ENCODE results near the gene P2RY12. TPM values are rescaled to one million over a fixed set of nuclear protein-coding genes. Genes with fewer than 3 reads are reported as not detected.

Gene P2RY12
- polyA plus RNA-seq, 1 donor from 2014 or later, result not detected

- no peak overlapping the region for H3K4me2 ChIP-seq (ENCODE audit: low read length)
Observed at GRCh38 chr3:151299006-151299405, 85.5 kb downstream of the P2RY12 start.

DNA sequence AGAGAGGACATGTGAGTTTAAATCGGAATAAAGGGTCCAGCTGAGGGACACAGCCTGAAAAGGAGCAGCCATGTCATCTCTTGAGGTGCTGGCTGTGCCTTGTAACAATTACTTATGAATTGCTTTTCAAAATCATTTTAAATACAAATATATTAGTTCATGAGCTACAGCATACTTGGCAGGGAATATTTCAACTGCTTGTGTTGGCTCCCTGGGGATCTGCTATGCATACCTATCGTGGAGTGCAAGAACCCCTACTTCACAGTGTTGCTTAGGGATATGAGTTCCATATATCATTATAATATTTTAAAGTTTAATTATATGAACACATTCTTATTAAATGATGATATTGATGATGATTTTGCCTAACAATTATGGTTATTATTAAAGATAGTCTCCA, 87.1 kb downstream of the P2RY12 start:
- no peak overlapping the region for H3K9ac ChIP-seq (ENCODE audit: low read length)

More at GRCh38 chr3:151299006-151299405, 85.5 kb downstream of the P2RY12 start:
- Histone ChIP-seq H3K36me3 (ENCODE audit: insufficient read depth, low read length) (no peaks in the 10 kb centered on the region), H3K27me3 (ENCODE audit: insufficient read depth, low read depth, low read length) (no peaks in the 10 kb centered on the region), H2AFZ (ENCODE audit: low read depth, low read length) (no peak overlapping the region), H3K9me3 (ENCODE audit: low read length) (no peaks in the 10 kb centered on the region), H4K20me1 (ENCODE audit: insufficient read depth) (peaks cover 3% of the 10 kb centered on the region), H3K9ac (ENCODE audit: low read length) (no peak overlapping the region), H3K79me2 (replicated peaks; ENCODE audit: insufficient read depth, low read length) (no peaks in the 10 kb centered on the region), H3K9me2 (ENCODE audit: insufficient read depth, low read length) (no peaks in the 10 kb centered on the region), H3K27ac (ENCODE audit: low read length) (no peak overlapping the region), H3F3A (ENCODE audit: insufficient read depth, low read length, poor library complexity, severe bottlenecking) (no peaks in the 10 kb centered on the region), H3K4me3 (ENCODE audit: low read length) (no peak overlapping the region)
- TF ChIP-seq EZH2 (IDR thresholded peaks at IDR 0.05; ENCODE audit: borderline replicate concordance, insufficient read depth, low read length, poor library complexity, severe bottlenecking), result no peak
- no peak for TF ChIP-seq SMC3 (conservative IDR thresholded peaks at IDR 0.05; ENCODE audit: poor library complexity)
- TF ChIP-seq RAD21 (conservative IDR thresholded peaks at IDR 0.05), result no peak
- no peak for TF ChIP-seq EP300 (conservative IDR thresholded peaks at IDR 0.05; ENCODE audit: poor library complexity, severe bottlenecking)
- no peak for TF ChIP-seq TAF1 (IDR thresholded peaks at IDR 0.05; ENCODE audit: low read depth)
- TF ChIP-seq MXI1 (conservative IDR thresholded peaks at IDR 0.05; ENCODE audit: poor library complexity, severe bottlenecking), result no peak
- TF ChIP-seq CTCF (IDR thresholded peaks at IDR 0.05; ENCODE audit: poor library complexity, severe bottlenecking), result no peak
- TF ChIP-seq, protein P1, sequence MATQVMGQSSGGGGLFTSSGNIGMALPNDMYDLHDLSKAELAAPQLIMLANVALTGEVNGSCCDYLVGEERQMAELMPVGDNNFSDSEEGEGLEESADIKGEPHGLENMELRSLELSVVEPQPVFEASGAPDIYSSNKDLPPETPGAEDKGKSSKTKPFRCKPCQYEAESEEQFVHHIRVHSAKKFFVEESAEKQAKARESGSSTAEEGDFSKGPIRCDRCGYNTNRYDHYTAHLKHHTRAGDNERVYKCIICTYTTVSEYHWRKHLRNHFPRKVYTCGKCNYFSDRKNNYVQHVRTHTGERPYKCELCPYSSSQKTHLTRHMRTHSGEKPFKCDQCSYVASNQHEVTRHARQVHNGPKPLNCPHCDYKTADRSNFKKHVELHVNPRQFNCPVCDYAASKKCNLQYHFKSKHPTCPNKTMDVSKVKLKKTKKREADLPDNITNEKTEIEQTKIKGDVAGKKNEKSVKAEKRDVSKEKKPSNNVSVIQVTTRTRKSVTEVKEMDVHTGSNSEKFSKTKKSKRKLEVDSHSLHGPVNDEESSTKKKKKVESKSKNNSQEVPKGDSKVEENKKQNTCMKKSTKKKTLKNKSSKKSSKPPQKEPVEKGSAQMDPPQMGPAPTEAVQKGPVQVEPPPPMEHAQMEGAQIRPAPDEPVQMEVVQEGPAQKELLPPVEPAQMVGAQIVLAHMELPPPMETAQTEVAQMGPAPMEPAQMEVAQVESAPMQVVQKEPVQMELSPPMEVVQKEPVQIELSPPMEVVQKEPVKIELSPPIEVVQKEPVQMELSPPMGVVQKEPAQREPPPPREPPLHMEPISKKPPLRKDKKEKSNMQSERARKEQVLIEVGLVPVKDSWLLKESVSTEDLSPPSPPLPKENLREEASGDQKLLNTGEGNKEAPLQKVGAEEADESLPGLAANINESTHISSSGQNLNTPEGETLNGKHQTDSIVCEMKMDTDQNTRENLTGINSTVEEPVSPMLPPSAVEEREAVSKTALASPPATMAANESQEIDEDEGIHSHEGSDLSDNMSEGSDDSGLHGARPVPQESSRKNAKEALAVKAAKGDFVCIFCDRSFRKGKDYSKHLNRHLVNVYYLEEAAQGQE (IDR thresholded peaks at IDR 0.05; ENCODE audit: borderline replicate concordance), result no peak
- TF ChIP-seq POLR2AphosphoS5 (IDR thresholded peaks at IDR 0.05), result no peak

More for the DNA sequence above, 87.1 kb downstream of the P2RY12 start:
- Histone ChIP-seq H2AFZ (ENCODE audit: low read depth, low read length) (no peak overlapping the region), H3K4me3 (ENCODE audit: low read length) (no peak overlapping the region), H4K20me1 (ENCODE audit: insufficient read depth) (peaks cover 3% of the 10 kb centered on the region), H3K9me3 (ENCODE audit: low read length) (no peaks in the 10 kb centered on the region), H3K27me3 (ENCODE audit: insufficient read depth, low read depth, low read length) (no peaks in the 10 kb centered on the region), H3K36me3 (ENCODE audit: insufficient read depth, low read length) (no peaks in the 10 kb centered on the region), H3K27ac (ENCODE audit: low read length) (no peak overlapping the region), H3F3A (ENCODE audit: insufficient read depth, low read length, poor library complexity, severe bottlenecking) (no peaks in the 10 kb centered on the region), H3K4me2 (ENCODE audit: low read length) (no peak overlapping the region), H3K79me2 (replicated peaks; ENCODE audit: insufficient read depth, low read length) (no peaks in the 10 kb centered on the region), H3K9me2 (ENCODE audit: insufficient read depth, low read length) (no peaks in the 10 kb centered on the region)
- TF ChIP-seq EZH2 (IDR thresholded peaks at IDR 0.05; ENCODE audit: borderline replicate concordance, insufficient read depth, low read length, poor library complexity, severe bottlenecking) (no peak), RAD21 (conservative IDR thresholded peaks at IDR 0.05) (no peak)
